Mesenteric fat pad (tissue), 1 donor: Measurements from ENCODE around the gene HPS5. TPM values are rescaled to one million over a fixed set of nuclear protein-coding genes. Genes with fewer than 3 reads are reported as not detected.

Experiments used
- DNase-seq: peaks from one replicate; pipeline ENCODE4 v3.0.0-alpha.2; 2020; ENCODE audit warnings: low spot score
- total RNA-seq: library from RNA; stranded (reverse); fragmentation: NEBNext Ultra II Directional; extraction: Animal tissue kit (Norgen Biotek cat#: 25700); gene quantifications from one replicate; pipeline ENCODE4 v1.2.1, GENCODE V29; 2021
- donor health status: DM: yes; HTN: yes; CAD: no.

The HPS5 gene
- total RNA-seq, 1 donor from 2014 or later, result 26.4 TPM

- no peak for DNase-seq
These were observed 367 bp downstream of the HPS5 start for GRCh38 chr11:18321578-18321968.

GRCh38 chr11:18320617-18321016 is 1.3 kb downstream of the HPS5 start:
- no peak for DNase-seq

GRCh38 chr11:18319914-18320313 is 2.0 kb downstream of the HPS5 start:
- DNase-seq, result no peak

GRCh38 chr11:18317551-18317950 is 4.4 kb downstream of the HPS5 start:
- DNase-seq, result no peak

- no peak for DNase-seq
These were observed 6.0 kb downstream of the HPS5 start for GRCh38 chr11:18315893-18316292.

- no peak for DNase-seq
These were observed 7.0 kb downstream of the HPS5 start for GRCh38 chr11:18314784-18315523.

- no peak for DNase-seq
These were observed 7.8 kb downstream of the HPS5 start for GRCh38 chr11:18313965-18314763.

GRCh38 chr11:18312663-18313420 is 9.1 kb downstream of the HPS5 start:
- no peak for DNase-seq

- DNase-seq, result no peak
These were observed 9.9 kb downstream of the HPS5 start for GRCh38 chr11:18312012-18312411.

GRCh38 chr11:18310800-18311340 is 11.1 kb downstream of the HPS5 start:
- no peak for DNase-seq

- DNase-seq, result no peak
These were observed 12.2 kb downstream of the HPS5 start for GRCh38 chr11:18309691-18310090.

- no peak for DNase-seq
These were observed 13.7 kb downstream of the HPS5 start for GRCh38 chr11:18308242-18308641.

- no peak for DNase-seq
These were observed 14.3 kb downstream of the HPS5 start for GRCh38 chr11:18307461-18308139.

GRCh38 chr11:18304745-18305144 is 17.2 kb downstream of the HPS5 start:
- no peak for DNase-seq

- no peak for DNase-seq
These were observed 22.2 kb downstream of the HPS5 start for GRCh38 chr11:18299721-18300120.

GRCh38 chr11:18295316-18295715 is 26.6 kb downstream of the HPS5 start:
- DNase-seq, result no peak

GRCh38 chr11:18294862-18295261 is 27.1 kb downstream of the HPS5 start:
- no peak for DNase-seq

GRCh38 chr11:18288911-18289310 is 33.0 kb downstream of the HPS5 start:
- no peak for DNase-seq

- DNase-seq, result no peak
These were observed 36.1 kb downstream of the HPS5 start for GRCh38 chr11:18285841-18286240.

- DNase-seq, result no peak
These were observed 39.3 kb downstream of the HPS5 start for GRCh38 chr11:18282626-18283025.

- DNase-seq, result no peak
These were observed 41.4 kb downstream of the HPS5 start for GRCh38 chr11:18280438-18281045.
